IPS-18c (cell line): ENCODE data around the gene UTP15.
A peak's percentile ranks its signal among the peaks of the same experiment; 100 is the strongest.

Source experiments
- H3K4me3 ChIP-seq: 2 replicates; pipeline ENCODE4 v1.7.0; 2013; ENCODE audit warnings: low read depth, mild to moderate bottlenecking, low read length, moderate library complexity; ENCODE audit not compliant: insufficient read depth
- H3K9me3 ChIP-seq: one replicate; pipeline ENCODE4 v1.6.1; 2013; ENCODE audit warnings: mild to moderate bottlenecking, low read length, moderate library complexity; ENCODE audit not compliant: control insufficient read depth, insufficient read depth

The UTP15 gene

GRCh38 chr5:73565139-73565968 lies at the start of gene UTP15, which contains the start of gene ANKRA2:
Gene UTP15, plus strand, starts transcription at chr5:73565743. Its CDS starts 1,602 bp downstream, at chr5:73567345.
Gene ANKRA2, minus strand, starts transcription at chr5:73565639. Its CDS starts 2,758 bp downstream, at chr5:73562881.
- H3K9me3 ChIP-seq, result no peaks in the 10 kb centered on the region
- H3K4me3 ChIP-seq, result peak within 1 kb of the TSS; percentile 82

- no peak overlapping the region for H3K4me3 ChIP-seq
- no peaks in the 10 kb centered on the region for H3K9me3 ChIP-seq
Observed at GRCh38 chr5:73519531-73520283, 45.8 kb upstream of the UTP15 start.

GRCh38 chr5:73522989-73523388 lies 42.6 kb upstream of the UTP15 start:
- Histone ChIP-seq H3K4me3 (no peak overlapping the region), H3K9me3 (no peaks in the 10 kb centered on the region)

GRCh38 chr5:73523861-73524260 lies 41.7 kb upstream of the UTP15 start:
- no peak overlapping the region for H3K4me3 ChIP-seq
- no peaks in the 10 kb centered on the region for H3K9me3 ChIP-seq

GRCh38 chr5:73525606-73526203 lies 39.8 kb upstream of the UTP15 start:
- H3K4me3 ChIP-seq, result no peak overlapping the region
- no peaks in the 10 kb centered on the region for H3K9me3 ChIP-seq

GRCh38 chr5:73528248-73528647 lies 37.3 kb upstream of the UTP15 start:
- Histone ChIP-seq H3K9me3 (peaks cover 6% of the 10 kb centered on the region), H3K4me3 (no peak overlapping the region)

- no peak overlapping the region for H3K4me3 ChIP-seq
- peaks cover 10% of the 10 kb centered on the region for H3K9me3 ChIP-seq
Observed at GRCh38 chr5:73529081-73529480, 36.5 kb upstream of the UTP15 start.

- H3K4me3 ChIP-seq, result no peak overlapping the region
- peaks cover 10% of the 10 kb centered on the region for H3K9me3 ChIP-seq
Observed at GRCh38 chr5:73531356-73531755, 34.2 kb upstream of the UTP15 start.

- peaks cover 10% of the 10 kb centered on the region for H3K9me3 ChIP-seq
- no peak overlapping the region for H3K4me3 ChIP-seq
Observed at GRCh38 chr5:73532195-73532594, 33.3 kb upstream of the UTP15 start.

GRCh38 chr5:73534011-73534644 lies 31.4 kb upstream of the UTP15 start:
- Histone ChIP-seq H3K4me3 (no peak overlapping the region), H3K9me3 (peaks cover 10% of the 10 kb centered on the region)

- Histone ChIP-seq H3K9me3 (peaks cover 10% of the 10 kb centered on the region), H3K4me3 (no peak overlapping the region)
Observed at GRCh38 chr5:73534971-73535370, 30.6 kb upstream of the UTP15 start.

- Histone ChIP-seq H3K4me3 (no peak overlapping the region), H3K9me3 (peaks cover 2% of the 10 kb centered on the region)
Observed at GRCh38 chr5:73539730-73540129, 25.8 kb upstream of the UTP15 start.

GRCh38 chr5:73540192-73540591 lies 25.4 kb upstream of the UTP15 start:
- peaks cover 2% of the 10 kb centered on the region for H3K9me3 ChIP-seq
- no peak overlapping the region for H3K4me3 ChIP-seq

- no peak overlapping the region for H3K4me3 ChIP-seq
- H3K9me3 ChIP-seq, result peaks cover 2% of the 10 kb centered on the region
Observed at GRCh38 chr5:73542020-73542419, 23.5 kb upstream of the UTP15 start.

GRCh38 chr5:73544429-73545402 lies 20.8 kb upstream of the UTP15 start:
- H3K9me3 ChIP-seq, result peaks cover 2% of the 10 kb centered on the region
- no peak overlapping the region for H3K4me3 ChIP-seq

- peaks cover 2% of the 10 kb centered on the region for H3K9me3 ChIP-seq
- H3K4me3 ChIP-seq, result no peak overlapping the region
Observed at GRCh38 chr5:73545403-73545779, 20.2 kb upstream of the UTP15 start.
